Hepatic stellate cell (primary cell): Measurements from ENCODE around the gene FGD3.
"Not testable (repeated sequence)": the region's sequence is repeated elsewhere in the genome, so short reads cannot be mapped to it uniquely, and the experiment has no call there.

Source experiments
- DNase-seq: peaks from one replicate; pipeline ENCODE4 v3.0.0; 2011; ENCODE audit warnings: low spot score

Gene FGD3

GRCh38 chr9:92978345-92978875, 31.1 kb downstream of the FGD3 start:
- DNase-seq = no peak

GRCh38 chr9:92979283-92980056, 32.1 kb downstream of the FGD3 start:
- no peak for DNase-seq

GRCh38 chr9:92980085-92980745, 32.9 kb downstream of the FGD3 start:
- DNase-seq = no peak

GRCh38 chr9:92982130-92982529, 34.8 kb downstream of the FGD3 start:
- DNase-seq = no peak

- DNase-seq = no peak
These were observed 36.8 kb downstream of the FGD3 start for GRCh38 chr9:92983984-92984589.

GRCh38 chr9:92984976-92985375, 37.7 kb downstream of the FGD3 start:
- DNase-seq = no peak

GRCh38 chr9:92986176-92987119, 39.1 kb downstream of the FGD3 start:
- no peak for DNase-seq

GRCh38 chr9:92988215-92988768, 41.0 kb downstream of the FGD3 start:
- no peak for DNase-seq

GRCh38 chr9:92989561-92989960, 42.2 kb downstream of the FGD3 start:
- no peak for DNase-seq

- DNase-seq = no peak
These were observed 43.1 kb downstream of the FGD3 start for GRCh38 chr9:92990461-92990860.

- no peak for DNase-seq
These were observed 45.2 kb downstream of the FGD3 start for GRCh38 chr9:92992549-92992948.

GRCh38 chr9:92998871-92999270, 51.5 kb downstream of the FGD3 start:
- not testable (repeated sequence) for DNase-seq

- DNase-seq = no peak
These were observed 53.7 kb downstream of the FGD3 start for GRCh38 chr9:93001031-93001430.

- no peak for DNase-seq
These were observed 55.4 kb downstream of the FGD3 start for GRCh38 chr9:93002700-93003099.

GRCh38 chr9:93003552-93004407, 56.5 kb downstream of the FGD3 start:
- no peak for DNase-seq

- no peak for DNase-seq
These were observed 57.2 kb downstream of the FGD3 start for GRCh38 chr9:93004561-93004960.

GRCh38 chr9:93005876-93006275, 58.6 kb downstream of the FGD3 start:
- no peak for DNase-seq

GRCh38 chr9:93007529-93008058, 60.3 kb downstream of the FGD3 start:
- no peak for DNase-seq

- no peak for DNase-seq
These were observed 61.1 kb downstream of the FGD3 start for GRCh38 chr9:93008457-93008856.

- DNase-seq = no peak
These were observed 62.2 kb downstream of the FGD3 start for GRCh38 chr9:93009337-93010015.
